G401 (cell line): Measurements from ENCODE around the gene UPK3BL2. TPM values are rescaled to one million over a fixed set of nuclear protein-coding genes. Genes with fewer than 3 reads are reported as not detected.
"Not testable (repeated sequence)": the region's sequence is repeated elsewhere in the genome, so short reads cannot be mapped to it uniquely, and the experiment has no call there.

Experiments
- DNase-seq: peaks from one replicate; pipeline ENCODE4 v3.0.0-alpha.2; 2015; ENCODE audit warnings: low spot score
- in situ Hi-C: cut with HindIII; loops from 2 replicates; pipeline ENCODE4 v1.10.0; 2016; ENCODE audit warnings: low sequenced_read_pairs, mixed read lengths
- total RNA-seq: library from RNA; depleted of rRNA; stranded (reverse); fragments of >200 nt; shearing (Covaris generic); gene quantifications from 2 replicates; pipeline ENCODE4 v1.2.3, GENCODE V29; 2014

UPK3BL2 gene
- total RNA-seq, 1 experiment from 2014 or later = not detected

- in situ Hi-C loops, DNase-seq: not testable (repeated sequence)
Measured at GRCh38 chr7:102535062-102535615, 8.4 kb downstream of the UPK3BL2 start.

DNA sequence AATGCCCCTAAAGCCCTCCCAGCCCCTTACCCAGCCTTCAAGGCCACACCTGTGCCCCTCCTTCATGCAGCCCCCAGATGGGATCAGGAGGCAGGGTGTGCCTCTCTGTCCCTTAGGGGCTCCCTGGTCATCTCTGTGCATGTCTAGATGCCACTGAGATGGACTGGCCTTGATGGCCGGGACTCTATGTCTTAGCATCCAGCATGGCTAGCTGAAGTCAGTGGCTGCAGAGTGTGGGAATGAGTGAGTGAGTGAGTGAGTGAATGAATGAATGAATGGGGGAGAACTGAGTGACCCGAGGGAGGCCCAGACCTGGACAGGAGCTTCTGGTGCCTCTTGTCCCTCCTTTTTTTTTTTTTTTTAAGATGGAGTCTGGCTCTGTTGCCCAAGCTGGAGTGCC, 11.4 kb downstream of the UPK3BL2 start:
- DNase-seq, in situ Hi-C loops: not testable (repeated sequence)

- in situ Hi-C loops, DNase-seq: not testable (repeated sequence)
Measured at GRCh38 chr7:102531583-102531982, 11.9 kb downstream of the UPK3BL2 start.

DNA sequence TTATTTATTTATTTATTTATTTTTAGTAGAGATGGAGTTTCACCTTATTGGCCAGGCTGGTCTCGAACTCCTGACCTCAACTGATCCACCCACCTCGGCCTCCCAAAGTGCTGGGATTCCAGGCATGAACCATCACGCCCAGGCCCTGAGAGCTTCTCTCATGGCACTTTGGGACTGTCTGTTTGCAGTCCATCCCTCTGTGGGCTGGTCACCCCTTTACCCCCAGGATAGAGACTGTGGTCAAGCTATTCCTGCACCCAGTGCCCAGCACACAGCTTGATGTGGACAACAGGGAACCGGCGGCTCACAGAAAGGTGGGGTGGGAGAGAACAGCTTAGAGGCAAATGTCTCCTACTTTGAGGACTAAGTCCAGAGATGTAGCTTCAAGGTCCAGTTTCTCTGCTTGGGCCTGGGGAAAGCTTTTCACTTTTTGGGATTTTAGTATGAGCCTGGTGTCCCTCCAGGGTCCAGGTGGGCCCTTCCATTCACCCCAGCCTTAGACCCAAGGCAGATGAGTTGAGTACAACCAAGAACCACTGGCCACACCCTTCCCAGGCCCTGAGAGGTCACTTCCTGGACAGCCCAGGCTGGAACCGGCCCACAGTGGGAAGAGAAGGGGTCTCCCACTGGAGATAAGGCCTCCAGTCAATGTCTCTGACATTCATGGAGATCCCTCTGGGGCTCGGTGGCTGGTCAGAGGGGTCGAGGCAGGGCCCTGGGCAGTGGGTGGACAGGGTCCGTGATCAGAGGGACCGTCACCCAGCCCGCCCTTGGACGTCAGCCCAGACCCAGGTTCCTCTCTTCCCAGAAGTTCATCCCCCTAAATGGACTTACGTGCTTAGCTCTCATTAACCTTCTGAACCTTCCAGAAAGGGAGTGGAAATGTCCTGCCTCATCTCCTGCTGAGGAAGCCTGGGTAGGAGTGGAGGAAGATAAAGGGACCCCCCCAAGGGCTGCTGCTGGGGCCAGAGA, 15.4 kb downstream of the UPK3BL2 start:
- DNase-seq, in situ Hi-C loops: not testable (repeated sequence)

GRCh38 chr7:102527182-102527581, 16.3 kb downstream of the UPK3BL2 start:
- in situ Hi-C loops, DNase-seq: not testable (repeated sequence)

- DNase-seq, in situ Hi-C loops: not testable (repeated sequence)
Measured at GRCh38 chr7:102524803-102525202, 18.7 kb downstream of the UPK3BL2 start.

DNA sequence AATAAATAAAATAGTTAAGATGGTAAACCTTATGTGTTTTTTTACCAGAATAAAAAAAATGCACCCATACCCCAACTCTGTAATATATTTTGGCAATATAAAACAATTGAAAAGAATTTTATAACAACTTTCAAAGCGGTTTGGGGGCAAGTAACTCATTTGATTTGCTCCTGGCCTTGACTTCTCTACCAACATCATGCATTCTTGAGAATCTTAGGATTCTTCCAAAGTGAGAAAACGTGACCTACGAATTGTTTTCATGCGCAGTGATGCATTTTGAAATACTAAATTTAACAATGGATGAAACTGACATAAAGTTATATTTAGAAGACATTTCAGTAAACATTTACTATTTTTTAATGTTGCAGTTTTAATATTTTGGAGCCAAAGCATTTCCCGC, 22.7 kb downstream of the UPK3BL2 start:
- DNase-seq, in situ Hi-C loops: not testable (repeated sequence)

DNA sequence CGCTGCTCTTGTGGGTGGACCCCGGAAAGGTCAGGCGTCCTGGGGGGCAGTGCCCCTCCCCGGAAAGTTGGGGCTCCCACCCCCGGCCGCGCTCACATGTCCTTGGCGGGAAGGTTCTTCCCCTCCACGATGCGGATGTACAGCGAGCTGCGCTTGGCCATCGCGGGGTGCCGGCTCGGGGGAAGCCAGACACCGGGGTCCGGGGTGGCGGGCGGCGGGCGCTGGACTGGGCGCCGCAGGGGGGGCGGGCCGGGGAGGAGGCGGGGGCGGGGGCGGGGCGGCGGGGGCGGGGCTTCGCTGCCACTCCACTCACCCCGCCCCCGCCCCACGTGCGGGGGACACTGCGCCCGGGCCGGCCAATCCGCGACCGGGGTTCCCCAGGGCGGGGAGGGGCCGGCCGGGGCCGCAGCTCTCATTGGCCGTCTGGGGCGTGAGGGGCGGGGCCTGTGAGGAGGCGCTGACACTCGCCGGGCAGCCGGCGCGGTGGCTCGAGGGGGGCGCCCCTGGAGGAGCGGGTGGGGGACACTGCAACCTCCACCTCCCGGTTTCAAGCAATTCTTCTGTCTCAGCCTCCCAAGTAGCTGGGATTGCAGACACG, 25.8 kb downstream of the UPK3BL2 start, which contains the start of gene RASA4B:
RASA4B (minus strand) TSS at position 228 of the 598 bp plus-strand sequence; CDS start at position 161, 67 bp downstream.
- not testable (repeated sequence) for DNase-seq

GRCh38 chr7:102516951-102517350, 26.5 kb downstream of the UPK3BL2 start:
- in situ Hi-C loops, DNase-seq: not testable (repeated sequence)

More for the DNA sequence above, 25.8 kb downstream of the UPK3BL2 start, which contains the start of gene RASA4B:
- in situ Hi-C loops = not testable (repeated sequence)

DNA sequence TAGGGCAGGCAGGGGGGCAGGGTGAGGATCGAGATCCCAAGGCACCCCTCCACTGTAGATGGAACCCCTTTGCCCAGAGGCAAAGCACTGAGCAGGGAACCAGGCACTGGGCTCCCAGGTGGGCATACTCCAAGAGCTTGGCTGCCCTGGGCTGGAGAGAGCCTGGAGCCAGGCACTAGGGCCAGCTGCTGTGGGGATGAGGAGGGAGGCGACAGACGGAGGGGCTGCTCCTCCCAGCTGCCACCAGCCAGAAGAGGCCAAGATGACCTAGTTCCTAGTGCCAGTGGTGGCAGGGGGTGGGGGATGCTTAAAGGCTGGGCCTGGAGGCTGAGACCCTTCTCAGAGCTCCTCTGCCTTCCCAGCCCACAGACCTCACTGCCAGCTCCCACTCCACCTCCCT, 27.6 kb downstream of the UPK3BL2 start:
- DNase-seq, in situ Hi-C loops: not testable (repeated sequence)

GRCh38 chr7:102514881-102515721, 28.4 kb downstream of the UPK3BL2 start:
- DNase-seq, in situ Hi-C loops: not testable (repeated sequence)

DNA sequence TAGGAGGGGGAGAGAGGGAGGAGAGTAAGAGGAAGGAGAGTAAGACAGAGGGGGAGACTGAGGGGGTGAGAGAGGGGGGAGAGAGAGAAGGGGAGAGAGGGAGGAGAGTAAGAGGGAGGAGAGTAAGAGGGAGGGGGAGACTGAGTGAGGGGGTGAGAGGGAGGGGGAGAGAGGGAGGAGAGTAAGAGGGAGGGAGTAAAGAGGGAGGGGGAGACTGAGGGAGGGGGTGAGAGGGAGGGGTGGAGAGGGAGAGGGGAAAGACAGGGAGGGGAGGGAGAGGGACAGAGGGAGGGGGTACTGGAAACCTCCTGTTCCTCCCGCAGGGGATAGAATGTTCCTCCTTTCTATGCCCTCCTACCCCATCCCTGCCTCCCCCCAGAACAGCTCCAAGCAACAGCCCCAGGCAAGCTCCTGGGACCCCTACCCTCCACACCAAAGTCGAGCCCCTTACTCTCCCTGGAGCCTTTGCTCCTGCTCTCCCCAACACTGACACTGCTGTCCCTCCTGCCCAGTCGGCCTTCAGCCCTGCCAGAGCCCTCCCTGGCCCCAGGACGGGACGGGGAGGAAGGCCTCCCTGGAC, 30.8 kb downstream of the UPK3BL2 start:
- peak; percentile 68 for DNase-seq
- in situ Hi-C loops = not testable (repeated sequence)

DNA sequence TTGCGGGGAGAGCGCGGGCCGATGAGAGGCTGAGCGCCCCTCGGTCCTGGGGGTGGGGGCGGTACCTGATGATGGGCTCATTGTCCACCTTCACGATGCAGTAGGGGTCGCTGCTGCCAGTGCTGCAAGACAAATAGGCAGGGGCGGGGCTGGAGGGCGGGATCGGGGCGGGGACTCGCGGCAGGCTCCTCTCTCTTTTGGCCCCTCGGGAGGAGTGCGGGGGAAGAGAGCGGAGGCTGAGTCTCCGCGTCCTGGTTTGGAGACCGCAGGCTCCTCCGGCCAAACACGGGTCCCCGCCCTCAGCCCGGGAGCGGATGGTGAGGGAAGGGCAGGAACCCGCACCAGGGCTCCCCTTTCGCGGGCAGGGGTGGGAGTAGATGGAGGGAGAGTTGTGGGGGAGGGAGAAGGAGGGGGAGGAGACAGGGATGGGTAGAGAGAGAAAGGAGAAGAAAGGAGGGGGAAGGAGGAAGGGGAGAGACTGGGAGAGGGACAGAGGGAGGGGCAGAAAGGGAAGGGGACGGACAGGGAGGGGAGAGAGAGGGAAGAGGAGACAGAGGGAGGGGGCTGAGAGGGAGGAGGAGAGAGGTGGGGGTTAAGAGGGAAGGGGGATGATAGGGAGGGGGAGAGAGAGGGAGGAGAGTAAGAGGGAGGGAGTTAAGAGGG, 31.5 kb downstream of the UPK3BL2 start:
- in situ Hi-C loops, DNase-seq: not testable (repeated sequence)

DNA sequence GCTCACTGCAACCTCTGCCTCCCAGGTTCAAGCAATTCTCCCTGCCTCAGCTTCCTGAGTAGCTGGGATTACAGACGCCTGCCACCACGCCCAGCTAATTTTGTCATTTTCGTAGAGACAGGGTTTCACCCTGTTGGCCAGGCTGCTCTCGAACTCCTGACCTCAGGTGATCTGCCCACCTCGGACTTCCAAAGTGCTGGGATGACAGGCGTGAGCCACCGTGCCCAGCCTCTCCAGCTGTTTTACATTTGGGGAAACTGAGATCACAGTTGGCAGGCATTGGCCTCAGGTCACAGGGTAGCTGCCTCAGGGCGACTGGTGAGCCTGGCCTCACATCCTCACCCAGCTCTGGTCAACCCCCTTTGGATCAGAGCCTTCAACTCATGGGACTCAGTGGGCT, 32.9 kb downstream of the UPK3BL2 start:
- DNase-seq, in situ Hi-C loops: not testable (repeated sequence)

DNA sequence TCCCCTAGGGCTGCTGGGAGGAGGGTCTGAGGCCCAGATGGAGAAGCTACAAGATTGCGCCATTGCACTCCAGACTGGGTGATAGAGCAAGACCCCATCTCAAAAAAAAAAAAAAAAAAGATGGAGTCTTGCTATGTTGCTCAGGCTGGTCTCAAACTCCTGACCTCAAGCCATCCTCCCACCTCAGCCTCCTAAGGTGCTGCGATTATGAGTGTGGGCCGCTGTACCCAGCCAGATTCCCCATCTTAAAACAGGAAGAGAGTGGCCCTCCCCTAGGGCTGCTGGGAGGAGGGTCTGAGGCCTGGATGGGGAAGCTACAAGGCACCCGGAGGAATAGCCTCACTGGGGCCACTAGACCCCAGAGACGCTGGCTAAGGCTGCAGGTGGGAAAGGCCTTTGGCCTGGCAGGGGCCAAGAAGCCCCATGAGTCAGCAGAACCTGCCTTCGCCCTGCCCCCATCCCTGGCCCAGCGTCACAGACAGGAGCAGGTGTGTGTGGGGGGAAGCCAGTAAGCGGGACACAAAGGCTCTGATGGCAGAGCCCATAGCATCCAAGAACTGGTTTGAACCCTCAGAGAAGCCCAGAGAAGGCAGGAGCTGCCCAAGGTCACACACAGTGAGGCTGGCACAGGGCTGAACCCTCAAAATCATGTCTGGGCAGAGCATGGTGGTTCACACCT, 35.9 kb downstream of the UPK3BL2 start:
- in situ Hi-C loops, DNase-seq: not testable (repeated sequence)

GRCh38 chr7:102505298-102506185, 38.0 kb downstream of the UPK3BL2 start:
- DNase-seq, in situ Hi-C loops: not testable (repeated sequence)
